Mononuclear cell (primary cell): Measurements from ENCODE around the gene ISLR2. TPM values are rescaled to one million over a fixed set of nuclear protein-coding genes. Genes with fewer than 3 reads are reported as not detected.

Source experiments
- H3K27me3 ChIP-seq: 2 replicates; pipeline ENCODE4 v1.6.0; 2011; ENCODE audit warnings: low read length, control low read depth; ENCODE audit not compliant: insufficient read depth
- H3K4me1 ChIP-seq: 2 replicates; pipeline ENCODE4 v1.5.1; 2011; ENCODE audit warnings: mild to moderate bottlenecking, low read length, control low read depth; ENCODE audit not compliant: insufficient read depth
- H3K4me3 ChIP-seq: 2 replicates; pipeline ENCODE4 v1.5.1; 2011; ENCODE audit warnings: mild to moderate bottlenecking, low read length, moderate library complexity
- H3K9me3 ChIP-seq: 2 replicates; pipeline ENCODE4 v1.5.1; 2011; ENCODE audit warnings: low read depth, mild to moderate bottlenecking, control low read depth, low read length
- total RNA-seq: library from RNA; depleted of rRNA; stranded (reverse); fragments of >200 nt; gene quantifications from one replicate; pipeline ENCODE4 v1.2.3, GENCODE V29; 2012

The ISLR2 gene
- total RNA-seq, 1 donor = not detected

GRCh38 chr15:74175271-74176191 lies 45.1 kb downstream of the ISLR2 start:
- H3K4me1 ChIP-seq = no peaks in the 10 kb centered on the region
- no peaks in the 10 kb centered on the region for H3K9me3 ChIP-seq
- H3K27me3 ChIP-seq = no peaks in the 10 kb centered on the region
- H3K4me3 ChIP-seq = no peak overlapping the region

- no peak overlapping the region for H3K4me3 ChIP-seq
- H3K27me3 ChIP-seq = no peaks in the 10 kb centered on the region
- no peaks in the 10 kb centered on the region for H3K4me1 ChIP-seq
- no peaks in the 10 kb centered on the region for H3K9me3 ChIP-seq
These were observed 46.2 kb downstream of the ISLR2 start for GRCh38 chr15:74176262-74177214.

- H3K4me1 ChIP-seq = no peaks in the 10 kb centered on the region
- H3K9me3 ChIP-seq = no peaks in the 10 kb centered on the region
- no peak overlapping the region for H3K4me3 ChIP-seq
- H3K27me3 ChIP-seq = no peaks in the 10 kb centered on the region
These were observed 48.1 kb downstream of the ISLR2 start for GRCh38 chr15:74178326-74179100.

GRCh38 chr15:74179101-74179841 lies 48.9 kb downstream of the ISLR2 start:
- Histone ChIP-seq H3K9me3 (no peaks in the 10 kb centered on the region), H3K27me3 (no peaks in the 10 kb centered on the region), H3K4me1 (no peaks in the 10 kb centered on the region)

GRCh38 chr15:74179983-74180880 lies 49.8 kb downstream of the ISLR2 start:
- Histone ChIP-seq H3K9me3 (no peaks in the 10 kb centered on the region), H3K27me3 (no peaks in the 10 kb centered on the region), H3K4me3 (no peak overlapping the region), H3K4me1 (no peaks in the 10 kb centered on the region)

More at GRCh38 chr15:74179101-74179841, 48.9 kb downstream of the ISLR2 start:
- H3K4me3 ChIP-seq = no peak overlapping the region

GRCh38 chr15:74180881-74181602 lies 50.7 kb downstream of the ISLR2 start:
- no peaks in the 10 kb centered on the region for H3K4me1 ChIP-seq

GRCh38 chr15:74182131-74182530 lies 51.7 kb downstream of the ISLR2 start:
- H3K4me1 ChIP-seq = no peaks in the 10 kb centered on the region
- H3K27me3 ChIP-seq = no peaks in the 10 kb centered on the region
- H3K9me3 ChIP-seq = no peaks in the 10 kb centered on the region
- H3K4me3 ChIP-seq = no peak overlapping the region

More at GRCh38 chr15:74180881-74181602, 50.7 kb downstream of the ISLR2 start:
- Histone ChIP-seq H3K9me3 (no peaks in the 10 kb centered on the region), H3K4me3 (no peak overlapping the region), H3K27me3 (no peaks in the 10 kb centered on the region)

GRCh38 chr15:74184582-74185091 lies 54.3 kb downstream of the ISLR2 start:
- H3K27me3 ChIP-seq = no peaks in the 10 kb centered on the region
- no peaks in the 10 kb centered on the region for H3K9me3 ChIP-seq
- H3K4me3 ChIP-seq = no peak overlapping the region
- H3K4me1 ChIP-seq = no peaks in the 10 kb centered on the region

GRCh38 chr15:74185710-74186348 lies 55.4 kb downstream of the ISLR2 start:
- Histone ChIP-seq H3K9me3 (no peaks in the 10 kb centered on the region), H3K27me3 (no peaks in the 10 kb centered on the region), H3K4me1 (no peaks in the 10 kb centered on the region), H3K4me3 (no peak overlapping the region)
